ENCODE measurements around the gene STK11. TPM values are rescaled to one million over a fixed set of nuclear protein-coding genes. Genes with fewer than 3 reads are reported as not detected.

The STK11 gene
- 69.6 and 71.3 TPM in 2 replicates for total RNA-seq

GRCh38 chr19:1205114-1206099 is at the start of gene STK11:
STK11 (plus strand) TSS chr19:1205778; CDS start chr19:1206914, 1,136 bp downstream.
- Mint-ChIP-seq H3K4me1 (ENCODE audit: low read depth) (peaks cover 14% of the 10 kb centered on the region), H3K9me3 (no peaks in the 10 kb centered on the region), H3K36me3 (ENCODE audit: low read depth) (peaks cover 7% of the 10 kb centered on the region), H3K27ac (peak within 1 kb of the TSS; percentile 93), H3K4me3 (peak within 1 kb of the TSS; percentile 95), H3K27me3 (ENCODE audit: insufficient read depth) (no peaks in the 10 kb centered on the region)
- DNase-seq (ENCODE audit: low spot score) = peak; percentile 99
- intact Hi-C loops (cut with micrococcal nuclease) = loop anchor here (1.0 kb wide), 5 partner anchors 31 to 184 kb away; partner anchors contain the start of genes ATP5F1D, CNN2, RNU6-2 and SBNO2

- DNase-seq (ENCODE audit: low spot score) = no peak
- Mint-ChIP-seq H3K9me3 (no peaks in the 10 kb centered on the region), H3K36me3 (ENCODE audit: low read depth) (peaks cover 4% of the 10 kb centered on the region), H3K4me1 (ENCODE audit: low read depth) (no peaks in the 10 kb centered on the region), H3K4me3 (no peak overlapping the region), H3K27me3 (ENCODE audit: insufficient read depth) (no peaks in the 10 kb centered on the region), H3K27ac (no peak overlapping the region)
- intact Hi-C loops (cut with micrococcal nuclease) = no loop called here
Measured at GRCh38 chr19:1156305-1156801, 49.2 kb upstream of the STK11 start.

- no peak for DNase-seq (ENCODE audit: low spot score)
- intact Hi-C loops (cut with micrococcal nuclease) = no loop called here
- H3K27me3 Mint-ChIP-seq (ENCODE audit: insufficient read depth) = no peaks in the 10 kb centered on the region
- H3K27ac Mint-ChIP-seq = no peak overlapping the region
- H3K4me3 Mint-ChIP-seq = no peak overlapping the region
- peaks cover 3% of the 10 kb centered on the region for H3K36me3 Mint-ChIP-seq (ENCODE audit: low read depth)
- no peaks in the 10 kb centered on the region for H3K4me1 Mint-ChIP-seq (ENCODE audit: low read depth)
- no peaks in the 10 kb centered on the region for H3K9me3 Mint-ChIP-seq
Measured at GRCh38 chr19:1156830-1157615, 48.6 kb upstream of the STK11 start.

GRCh38 chr19:1157931-1158884 is 47.4 kb upstream of the STK11 start:
- DNase-seq (ENCODE audit: low spot score) = no peak
- intact Hi-C loops (cut with micrococcal nuclease) = no loop called here
- H3K4me3 Mint-ChIP-seq = no peak overlapping the region
- no peaks in the 10 kb centered on the region for H3K27me3 Mint-ChIP-seq (ENCODE audit: insufficient read depth)
- no peaks in the 10 kb centered on the region for H3K9me3 Mint-ChIP-seq
- peaks cover 3% of the 10 kb centered on the region for H3K36me3 Mint-ChIP-seq (ENCODE audit: low read depth)
- no peaks in the 10 kb centered on the region for H3K4me1 Mint-ChIP-seq (ENCODE audit: low read depth)
- no peak overlapping the region for H3K27ac Mint-ChIP-seq

GRCh38 chr19:1158885-1159448 is 46.6 kb upstream of the STK11 start:
- intact Hi-C loops (cut with micrococcal nuclease) = no loop called here
- Mint-ChIP-seq H3K9me3 (no peaks in the 10 kb centered on the region), H3K4me3 (no peak overlapping the region), H3K27me3 (ENCODE audit: insufficient read depth) (no peaks in the 10 kb centered on the region), H3K4me1 (ENCODE audit: low read depth) (no peaks in the 10 kb centered on the region), H3K27ac (no peak overlapping the region), H3K36me3 (ENCODE audit: low read depth) (peaks cover 3% of the 10 kb centered on the region)
- no peak for DNase-seq (ENCODE audit: low spot score)

- Mint-ChIP-seq H3K27ac (no peak overlapping the region), H3K9me3 (no peaks in the 10 kb centered on the region), H3K4me1 (ENCODE audit: low read depth) (no peaks in the 10 kb centered on the region), H3K27me3 (ENCODE audit: insufficient read depth) (no peaks in the 10 kb centered on the region), H3K36me3 (ENCODE audit: low read depth) (peaks cover 3% of the 10 kb centered on the region), H3K4me3 (no peak overlapping the region)
- intact Hi-C loops (cut with micrococcal nuclease) = no loop called here
- DNase-seq (ENCODE audit: low spot score) = no peak
Measured at GRCh38 chr19:1159864-1160595, 45.5 kb upstream of the STK11 start.

- H3K4me3 Mint-ChIP-seq = no peak overlapping the region
- H3K27me3 Mint-ChIP-seq (ENCODE audit: insufficient read depth) = no peaks in the 10 kb centered on the region
- intact Hi-C loops (cut with micrococcal nuclease) = no loop called here
- H3K9me3 Mint-ChIP-seq = no peaks in the 10 kb centered on the region
- no peaks in the 10 kb centered on the region for H3K4me1 Mint-ChIP-seq (ENCODE audit: low read depth)
- peaks cover 5% of the 10 kb centered on the region for H3K36me3 Mint-ChIP-seq (ENCODE audit: low read depth)
- no peak overlapping the region for H3K27ac Mint-ChIP-seq
- no peak for DNase-seq (ENCODE audit: low spot score)
Measured at GRCh38 chr19:1161716-1162115, 43.9 kb upstream of the STK11 start.

- Mint-ChIP-seq H3K27ac (no peak overlapping the region), H3K9me3 (no peaks in the 10 kb centered on the region)
Measured at GRCh38 chr19:1162404-1163282, 42.9 kb upstream of the STK11 start.

GRCh38 chr19:1163283-1163933 is 42.2 kb upstream of the STK11 start:
- no peak for DNase-seq (ENCODE audit: low spot score)
- H3K4me3 Mint-ChIP-seq = no peak overlapping the region
- no peaks in the 10 kb centered on the region for H3K27me3 Mint-ChIP-seq (ENCODE audit: insufficient read depth)
- no peaks in the 10 kb centered on the region for H3K9me3 Mint-ChIP-seq
- no peak overlapping the region for H3K27ac Mint-ChIP-seq
- H3K4me1 Mint-ChIP-seq (ENCODE audit: low read depth) = no peaks in the 10 kb centered on the region
- peaks cover 6% of the 10 kb centered on the region for H3K36me3 Mint-ChIP-seq (ENCODE audit: low read depth)
- intact Hi-C loops (cut with micrococcal nuclease) = no loop called here

More at GRCh38 chr19:1162404-1163282, 42.9 kb upstream of the STK11 start:
- Mint-ChIP-seq H3K4me1 (ENCODE audit: low read depth) (no peaks in the 10 kb centered on the region), H3K4me3 (no peak overlapping the region), H3K27me3 (ENCODE audit: insufficient read depth) (no peaks in the 10 kb centered on the region), H3K36me3 (ENCODE audit: low read depth) (peaks cover 6% of the 10 kb centered on the region)
- DNase-seq (ENCODE audit: low spot score) = no peak
- intact Hi-C loops (cut with micrococcal nuclease) = no loop called here

GRCh38 chr19:1163934-1164683 is 41.5 kb upstream of the STK11 start:
- no peaks in the 10 kb centered on the region for H3K27me3 Mint-ChIP-seq (ENCODE audit: insufficient read depth)
- intact Hi-C loops (cut with micrococcal nuclease) = no loop called here
- H3K27ac Mint-ChIP-seq = no peak overlapping the region

More at GRCh38 chr19:1163934-1164683, 41.5 kb upstream of the STK11 start:
- no peak for DNase-seq (ENCODE audit: low spot score)
- no peaks in the 10 kb centered on the region for H3K4me1 Mint-ChIP-seq (ENCODE audit: low read depth)
- peaks cover 9% of the 10 kb centered on the region for H3K36me3 Mint-ChIP-seq (ENCODE audit: low read depth)
- no peak overlapping the region for H3K4me3 Mint-ChIP-seq
- H3K9me3 Mint-ChIP-seq = no peaks in the 10 kb centered on the region
